ENCODE results near the gene FNDC11. TPM values are rescaled to one million over a fixed set of nuclear protein-coding genes. Genes with fewer than 3 reads are reported as not detected.

FNDC11 gene
- total RNA-seq, 1 experiment from 2014 or later: 0.11 TPM

GRCh38 chr20:63588641-63589041 is 34.7 kb downstream of the FNDC11 start:
- no peaks in the 10 kb centered on the region for H3K9me3 ChIP-seq (replicated peaks)
- H3K4me3 ChIP-seq: no peak overlapping the region
- H3K27me3 ChIP-seq (replicated peaks): no peaks in the 10 kb centered on the region
- H3K4me1 ChIP-seq (replicated peaks): no peaks in the 10 kb centered on the region
- peak in 1 of 2 experiments; percentile 42 for DNase-seq (ENCODE audit: low read depth in 1 of 2, low spot score in 2 of 2)
- H3K36me3 ChIP-seq: peaks cover 48% of the 10 kb centered on the region
- no peak overlapping the region for H3K27ac ChIP-seq

GRCh38 chr20:63589261-63590217 is 35.6 kb downstream of the FNDC11 start:
- Histone ChIP-seq H3K27me3 (replicated peaks) (no peaks in the 10 kb centered on the region), H3K4me1 (replicated peaks) (no peaks in the 10 kb centered on the region), H3K27ac (no peak overlapping the region), H3K4me3 (no peak overlapping the region), H3K36me3 (peaks cover 55% of the 10 kb centered on the region), H3K9me3 (replicated peaks) (no peaks in the 10 kb centered on the region)
- no peak for DNase-seq (ENCODE audit: low read depth in 1 of 2, low spot score in 2 of 2)

- Histone ChIP-seq H3K4me1 (replicated peaks) (no peaks in the 10 kb centered on the region), H3K27me3 (replicated peaks) (no peaks in the 10 kb centered on the region), H3K4me3 (no peak overlapping the region), H3K36me3 (peaks cover 60% of the 10 kb centered on the region), H3K27ac (no peak overlapping the region), H3K9me3 (replicated peaks) (no peaks in the 10 kb centered on the region)
- DNase-seq (ENCODE audit: low read depth in 1 of 2, low spot score in 2 of 2): no peak
These were observed 36.5 kb downstream of the FNDC11 start for GRCh38 chr20:63590218-63591146.

- DNase-seq (ENCODE audit: low read depth in 1 of 2, low spot score in 2 of 2): no peak
- Histone ChIP-seq H3K4me3 (no peak overlapping the region), H3K9me3 (replicated peaks) (no peaks in the 10 kb centered on the region), H3K4me1 (replicated peaks) (no peaks in the 10 kb centered on the region), H3K36me3 (peaks cover 63% of the 10 kb centered on the region), H3K27ac (no peak overlapping the region), H3K27me3 (replicated peaks) (no peaks in the 10 kb centered on the region)
These were observed 37.2 kb downstream of the FNDC11 start for GRCh38 chr20:63591147-63591533.

- H3K36me3 ChIP-seq: peaks cover 65% of the 10 kb centered on the region
These were observed 37.9 kb downstream of the FNDC11 start for GRCh38 chr20:63591786-63592355.

GRCh38 chr20:63592661-63593060 is 38.7 kb downstream of the FNDC11 start:
- Histone ChIP-seq H3K9me3 (replicated peaks) (no peaks in the 10 kb centered on the region), H3K4me3 (no peak overlapping the region), H3K4me1 (replicated peaks) (no peaks in the 10 kb centered on the region), H3K36me3 (peaks cover 67% of the 10 kb centered on the region), H3K27me3 (replicated peaks) (no peaks in the 10 kb centered on the region), H3K27ac (no peak overlapping the region)
- DNase-seq (ENCODE audit: low read depth in 1 of 2, low spot score in 2 of 2): no peak

More at GRCh38 chr20:63591786-63592355, 37.9 kb downstream of the FNDC11 start:
- Histone ChIP-seq H3K4me3 (no peak overlapping the region), H3K27ac (no peak overlapping the region), H3K9me3 (replicated peaks) (no peaks in the 10 kb centered on the region), H3K27me3 (replicated peaks) (no peaks in the 10 kb centered on the region), H3K4me1 (replicated peaks) (no peaks in the 10 kb centered on the region)
- DNase-seq (ENCODE audit: low read depth in 1 of 2, low spot score in 2 of 2): no peak

- DNase-seq (ENCODE audit: low read depth in 1 of 2, low spot score in 2 of 2): no peak
- Histone ChIP-seq H3K9me3 (replicated peaks) (no peaks in the 10 kb centered on the region), H3K27ac (no peak overlapping the region), H3K4me1 (replicated peaks) (no peaks in the 10 kb centered on the region), H3K27me3 (replicated peaks) (no peaks in the 10 kb centered on the region), H3K36me3 (peaks cover 64% of the 10 kb centered on the region), H3K4me3 (no peak overlapping the region)
These were observed 40.1 kb downstream of the FNDC11 start for GRCh38 chr20:63594043-63594561.

GRCh38 chr20:63595416-63596127 is 41.6 kb downstream of the FNDC11 start:
- H3K4me3 ChIP-seq: no peak overlapping the region

GRCh38 chr20:63596423-63596822 is 42.5 kb downstream of the FNDC11 start:
- peaks cover 66% of the 10 kb centered on the region for H3K36me3 ChIP-seq
- no peaks in the 10 kb centered on the region for H3K9me3 ChIP-seq (replicated peaks)
- no peak for DNase-seq (ENCODE audit: low read depth in 1 of 2, low spot score in 2 of 2)

More at GRCh38 chr20:63595416-63596127, 41.6 kb downstream of the FNDC11 start:
- no peak for DNase-seq (ENCODE audit: low read depth in 1 of 2, low spot score in 2 of 2)
- Histone ChIP-seq H3K4me1 (replicated peaks) (no peaks in the 10 kb centered on the region), H3K9me3 (replicated peaks) (no peaks in the 10 kb centered on the region), H3K27ac (no peak overlapping the region), H3K36me3 (peaks cover 65% of the 10 kb centered on the region), H3K27me3 (replicated peaks) (no peaks in the 10 kb centered on the region)

GRCh38 chr20:63597651-63598478 is 43.9 kb downstream of the FNDC11 start:
- H3K9me3 ChIP-seq (replicated peaks): no peaks in the 10 kb centered on the region
- no peaks in the 10 kb centered on the region for H3K27me3 ChIP-seq (replicated peaks)
- H3K4me1 ChIP-seq (replicated peaks): no peaks in the 10 kb centered on the region
- no peak for DNase-seq (ENCODE audit: low read depth in 1 of 2, low spot score in 2 of 2)
- peaks cover 62% of the 10 kb centered on the region for H3K36me3 ChIP-seq
- H3K27ac ChIP-seq: no peak overlapping the region
- no peak overlapping the region for H3K4me3 ChIP-seq

More at GRCh38 chr20:63596423-63596822, 42.5 kb downstream of the FNDC11 start:
- Histone ChIP-seq H3K4me3 (no peak overlapping the region), H3K27ac (no peak overlapping the region), H3K27me3 (replicated peaks) (no peaks in the 10 kb centered on the region), H3K4me1 (replicated peaks) (no peaks in the 10 kb centered on the region)

- Histone ChIP-seq H3K27me3 (replicated peaks) (no peaks in the 10 kb centered on the region), H3K36me3 (peaks cover 55% of the 10 kb centered on the region), H3K27ac (no peak overlapping the region), H3K4me1 (replicated peaks) (no peaks in the 10 kb centered on the region), H3K4me3 (no peak overlapping the region), H3K9me3 (replicated peaks) (no peaks in the 10 kb centered on the region)
- no peak for DNase-seq (ENCODE audit: low read depth in 1 of 2, low spot score in 2 of 2)
These were observed 44.8 kb downstream of the FNDC11 start for GRCh38 chr20:63598479-63599395.
